Lung (tissue), 12 donors: ENCODE data around the gene BAD. TPM values are rescaled to one million over a fixed set of nuclear protein-coding genes. Genes with fewer than 3 reads are reported as not detected.
A peak's percentile ranks its signal among the peaks of the same experiment; 100 is the strongest.

Experiments used
- ATAC-seq: fragments of 200-7000 bp; cut with Tn5 transposase; one replicate; pipeline ENCODE4 v1.9.1; 2020; ENCODE audit warnings: moderate number of reproducible peaks; ENCODE audit not compliant: insufficient read depth, low FRiP score
- DNase-seq, 3 donors: peaks; one replicate each; pipeline ENCODE4 v3.0.0-alpha.2; 2013 to 2017
- H3K27ac ChIP-seq, 2 donors: one replicate each; pipeline ENCODE4 v1.5.1; 2013; ENCODE audit warnings: mild to moderate bottlenecking in 2 of 2, moderate library complexity in 2 of 2, control low read depth in 1 of 2, inconsistent platforms in 1 of 2, low read depth in 1 of 2, low read length in 1 of 2
- H3K27me3 ChIP-seq, 3 donors: one replicate each; pipeline ENCODE4 v1.5.1; 2013; ENCODE audit warnings: low read length in 2 of 3; ENCODE audit not compliant: control insufficient read depth in 3 of 3, insufficient read depth in 3 of 3
- H3K36me3 ChIP-seq, 4 donors: one replicate each; pipeline ENCODE4 v1.5.1; 2013; ENCODE audit warnings: low read length in 4 of 4, mild to moderate bottlenecking in 1 of 4, moderate library complexity in 1 of 4; ENCODE audit not compliant: control insufficient read depth in 4 of 4, insufficient read depth in 4 of 4
- H3K4me1 ChIP-seq, 5 donors: one replicate each; pipeline ENCODE4 v1.5.1; 2013; ENCODE audit warnings: low read length in 5 of 5, mild to moderate bottlenecking in 2 of 5, moderate library complexity in 1 of 5; ENCODE audit not compliant: control insufficient read depth in 5 of 5, insufficient read depth in 5 of 5
- H3K4me3 ChIP-seq: one replicate; pipeline ENCODE4 v1.5.1; 2013; ENCODE audit warnings: mild to moderate bottlenecking, control low read depth, moderate library complexity
- H3K9ac ChIP-seq, 2 donors: one replicate each; pipeline ENCODE4 v1.5.1; 2013; ENCODE audit warnings: low read length in 2 of 2, control low read depth in 1 of 2; ENCODE audit not compliant: insufficient read depth in 1 of 2
- H3K9me3 ChIP-seq, 4 donors: one replicate each; pipeline ENCODE4 v1.5.1; 2013; ENCODE audit warnings: low read length in 3 of 4, mild to moderate bottlenecking in 1 of 4, moderate library complexity in 1 of 4; ENCODE audit not compliant: control insufficient read depth in 4 of 4, insufficient read depth in 3 of 4
- CTCF ChIP-seq: IDR thresholded peaks from 2 replicates; pipeline ENCODE4 v1.5.1; 2012; ENCODE audit warnings: mild to moderate bottlenecking; ENCODE audit errors: control extremely low read depth, extremely low read depth
- WGBS, 2 donors: extraction: QIAGEN DNeasy Blood & Tissue Kit; methylation state at CpG; one replicate each; pipeline ENCODE4 v1.1.7; 2013; 5-methylcytosine and 5-hydroxymethylcytosine counted together
- polyA plus RNA-seq, 2 donors: library from polyadenylated mRNA; stranded (reverse); fragments of 200-250 nt; gene quantifications; one replicate each; pipeline ENCODE4 v1.2.1, GENCODE V29; 2013
- total RNA-seq, 2 donors: library from RNA; depleted of rRNA in 1 of 2; stranded (reverse); fragments of >200 nt in 1 of 2; gene quantifications; one replicate each; pipeline ENCODE4 v1.2.1, GENCODE V29; 2014 to 2021
- donor health status: control.
- donor health status: control.
- donor health status: Bipolar disorder and iron deficiency.
- donor health status: healthy.
- donor health status: DM: yes; HTN: yes; CAD: no.

Gene BAD
- total and polyA plus RNA-seq, 4 donors = 69.5 to 127 (median 75.5) TPM

- H3K4me3 ChIP-seq = peak overlapping the region; percentile 69
- 88 to 91% methylated on average over 12 of the region's 12 CpGs for WGBS, 2 donors
- peaks cover 0 to 29% (median 23%) of the 10 kb centered on the region in 5 donors for H3K4me1 ChIP-seq
- no peak for TF ChIP-seq CTCF
- no peak for DNase-seq
- H3K36me3 ChIP-seq = peaks cover 0 to 13% (median 5%) of the 10 kb centered on the region in 4 donors
- no peaks in the 10 kb centered on the region for H3K9me3 ChIP-seq
- peak overlapping the region; percentile 68 to 86 for H3K27ac ChIP-seq
- no peak for ATAC-seq
- H3K9ac ChIP-seq = no peak overlapping the region
- H3K27me3 ChIP-seq = no peaks in the 10 kb centered on the region
Observed at GRCh38 chr11:64235437-64236161, 48.9 kb downstream of the BAD start.

GRCh38 chr11:64234647-64235379 lies 49.7 kb downstream of the BAD start:
- H3K4me1 ChIP-seq = peaks cover 0 to 23% (median 15%) of the 10 kb centered on the region in 5 donors
- 2 to 5% methylated on average over 43 to 80 of the region's 80 CpGs for WGBS, 2 donors
- peak overlapping the region; percentile 69 for H3K4me3 ChIP-seq
- no peak for TF ChIP-seq CTCF
- peak overlapping the region; percentile 68 to 86 for H3K27ac ChIP-seq
- H3K9ac ChIP-seq = no peak overlapping the region
- peak; percentile 3 for ATAC-seq
- no peaks in the 10 kb centered on the region for H3K9me3 ChIP-seq
- H3K36me3 ChIP-seq = peaks cover 0 to 13% (median 5%) of the 10 kb centered on the region in 4 donors
- DNase-seq = peak; percentile 38 to 53 (median 53)
- no peaks in the 10 kb centered on the region for H3K27me3 ChIP-seq

- H3K27me3 ChIP-seq = no peaks in the 10 kb centered on the region
- peak within 1 kb of the TSS; percentile 68 to 86 for H3K27ac ChIP-seq
- no peak for TF ChIP-seq CTCF
- DNase-seq = peak; percentile 74 to 82 (median 77)
- ATAC-seq = peak; percentile 73
- WGBS, 2 donors = 4 to 16% methylated on average over 35 to 62 of the region's 62 CpGs
- H3K4me1 ChIP-seq = peaks cover 0 to 29% (median 12%) of the 10 kb centered on the region in 5 donors
- H3K4me3 ChIP-seq = peak within 1 kb of the TSS; percentile 69
- peak within 1 kb of the TSS in 1 of 2 donors; percentile 62 for H3K9ac ChIP-seq
- H3K9me3 ChIP-seq = no peaks in the 10 kb centered on the region
- H3K36me3 ChIP-seq = peaks cover 0 to 13% (median 5%) of the 10 kb centered on the region in 4 donors
Observed at GRCh38 chr11:64233913-64234586, 50.4 kb downstream of the BAD start, which contains the start of gene VEGFB. Gene VEGFB (plus strand): TSS chr11:64234584. CDS start chr11:64234834, 250 bp downstream.
